Measurements from ENCODE around the gene SV2B.

The SV2B gene

DNA sequence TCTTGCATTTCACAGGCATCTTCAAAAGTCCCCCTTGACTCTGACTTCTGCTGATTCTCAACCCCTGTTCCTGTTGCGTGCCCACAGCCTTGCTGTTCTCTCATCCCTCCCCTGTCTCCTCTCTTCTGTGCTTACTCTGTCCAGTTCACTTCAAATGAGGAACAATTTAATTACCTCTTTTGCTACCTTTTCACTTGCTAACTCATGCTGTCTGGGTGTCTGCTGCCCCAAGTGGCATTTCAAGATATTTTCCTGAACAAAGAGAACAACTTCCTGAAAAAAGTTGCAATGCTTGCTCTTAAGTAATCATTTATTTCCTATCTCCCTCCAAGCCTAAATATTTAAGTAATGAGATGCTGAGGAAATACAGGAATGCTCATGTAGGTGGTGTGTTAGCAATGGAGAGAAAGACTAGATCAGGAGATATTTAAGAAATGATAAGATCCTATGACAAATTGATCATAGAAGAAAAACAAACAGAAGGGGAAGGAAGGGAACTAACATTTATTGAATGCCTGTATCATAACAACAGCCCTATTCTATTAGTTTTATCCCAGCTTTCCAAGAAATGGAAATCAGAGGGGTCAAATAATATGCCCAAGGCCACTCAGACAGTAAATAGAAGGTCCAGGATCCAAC is 42.2 kb downstream of the SV2B start:
- DNase-seq, result no peak

DNA sequence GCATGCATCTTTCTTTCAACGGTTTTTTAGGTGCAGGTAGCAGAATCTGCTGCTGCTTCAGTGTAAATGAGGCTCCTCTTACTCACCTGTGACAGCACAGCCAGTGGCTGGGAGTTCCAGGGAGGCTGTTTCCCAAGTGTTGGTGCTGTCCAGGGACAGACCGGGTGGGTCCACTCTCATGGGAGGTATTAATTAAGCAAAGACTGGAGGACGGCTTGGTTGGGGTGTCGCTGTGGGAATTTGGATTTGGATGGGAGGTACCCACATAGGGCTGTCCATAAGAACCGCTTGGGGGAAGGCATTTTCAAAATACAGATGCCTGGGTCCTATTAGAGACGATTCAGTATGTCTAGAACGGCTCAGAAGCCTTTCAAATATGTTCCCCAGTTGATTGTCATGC is 42.9 kb downstream of the SV2B start:
- no peak for DNase-seq

DNA sequence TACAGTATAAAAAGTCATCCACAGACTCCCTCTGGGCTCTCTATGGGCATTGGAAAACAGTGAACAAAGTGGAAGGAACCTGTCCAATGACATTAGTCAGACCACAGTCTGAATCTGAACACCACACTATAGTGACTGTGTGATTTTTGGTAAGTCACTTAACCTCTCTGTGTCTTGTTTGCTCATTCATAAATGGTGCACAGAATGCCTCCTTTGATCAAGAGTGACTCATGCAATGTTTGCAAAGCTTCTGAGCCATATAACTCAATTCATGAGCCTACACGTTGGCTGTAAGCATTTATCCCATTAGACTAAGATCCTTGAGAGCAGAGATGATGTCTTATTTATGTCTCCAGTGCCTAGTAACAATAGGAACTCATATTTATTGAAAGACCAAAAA is 46.7 kb downstream of the SV2B start:
- no peak for DNase-seq

DNA sequence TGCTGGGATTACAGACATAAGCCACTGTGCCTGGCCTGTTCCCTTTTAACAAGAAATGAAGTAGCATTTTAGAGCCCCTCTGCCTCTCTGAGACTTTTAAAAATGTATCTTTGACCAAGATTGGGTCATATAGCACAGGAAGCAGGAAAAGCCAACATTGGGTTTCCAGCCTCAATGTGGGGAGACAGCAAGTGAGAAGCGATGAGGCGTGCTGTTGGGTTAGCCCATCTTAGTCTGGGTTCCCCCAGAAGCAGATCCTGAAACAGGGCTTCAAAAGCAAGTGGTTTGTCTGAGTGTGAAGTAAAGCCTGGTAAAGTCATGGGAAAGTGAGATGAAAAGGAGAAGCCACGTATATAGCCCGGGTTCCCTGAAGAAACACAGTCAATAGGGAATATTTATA is 48.2 kb downstream of the SV2B start:
- DNase-seq, result no peak

DNA sequence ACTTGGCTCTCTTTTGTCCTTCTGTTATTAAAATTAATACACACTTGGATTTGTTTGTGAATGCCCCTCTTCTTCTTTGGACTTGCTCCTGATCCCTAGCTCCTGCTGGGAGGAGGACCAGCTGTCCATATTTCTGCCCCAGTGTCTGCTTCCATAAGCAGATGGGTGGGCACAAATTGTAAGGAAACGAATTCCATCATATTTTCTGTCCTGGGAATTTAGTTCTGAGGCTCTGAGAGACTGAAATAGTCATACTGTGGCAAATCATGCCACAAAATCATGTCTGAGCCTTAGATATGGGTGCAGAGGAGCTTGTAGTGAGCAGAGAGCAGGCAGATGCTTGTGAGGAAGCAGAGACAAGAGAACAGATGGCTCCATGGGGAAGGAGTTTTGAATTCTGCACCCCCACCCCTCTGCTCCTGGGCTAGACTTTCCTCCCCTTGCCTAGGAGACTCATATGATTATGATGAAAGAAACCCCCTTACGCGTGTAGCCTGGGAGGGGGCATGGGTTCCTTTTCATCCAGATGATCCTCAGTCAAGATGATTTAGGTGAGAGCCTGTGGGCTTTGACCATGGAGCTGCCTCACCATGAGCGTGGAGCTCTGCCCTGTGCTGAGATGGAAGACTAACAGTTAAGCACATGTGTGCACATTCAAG is 50.6 kb downstream of the SV2B start:
- no peak for DNase-seq

DNA sequence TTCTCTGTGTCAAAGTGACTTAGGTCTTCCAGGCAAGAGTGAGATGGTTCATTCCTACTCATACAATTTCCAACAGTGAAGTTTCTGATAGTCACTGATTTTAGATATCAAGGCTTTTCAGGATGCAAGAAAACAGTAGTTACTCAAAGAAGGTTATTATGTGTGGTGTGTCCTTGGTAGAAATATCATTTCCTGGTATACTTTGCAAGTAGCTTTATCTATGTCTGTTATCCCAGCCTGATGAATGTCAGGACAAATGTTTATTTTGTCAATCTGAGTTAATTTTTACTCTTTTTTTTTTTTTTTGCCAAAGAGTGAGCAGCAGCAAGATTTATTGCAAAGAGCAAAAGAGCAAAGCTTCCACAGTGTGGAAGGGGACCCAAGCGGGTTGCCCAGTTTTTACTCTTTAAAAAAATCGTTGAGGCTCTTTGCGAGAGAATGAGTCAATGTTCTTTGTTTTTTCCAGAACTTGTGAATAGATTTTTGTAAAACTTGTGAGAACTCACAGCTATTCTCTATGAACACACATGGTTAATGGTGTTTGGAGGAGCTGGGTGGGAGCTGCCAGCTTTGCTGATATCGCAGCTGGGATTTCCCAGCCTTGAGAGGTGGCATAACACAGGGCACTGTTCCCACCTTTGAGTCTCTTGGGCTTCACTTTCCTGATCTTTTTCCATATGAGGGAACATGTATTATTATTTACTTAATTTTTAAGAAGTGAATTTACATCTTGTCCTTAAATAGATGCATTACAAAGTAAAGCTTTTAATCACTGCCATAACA is 51.9 kb downstream of the SV2B start:
- DNase-seq, result no peak

DNA sequence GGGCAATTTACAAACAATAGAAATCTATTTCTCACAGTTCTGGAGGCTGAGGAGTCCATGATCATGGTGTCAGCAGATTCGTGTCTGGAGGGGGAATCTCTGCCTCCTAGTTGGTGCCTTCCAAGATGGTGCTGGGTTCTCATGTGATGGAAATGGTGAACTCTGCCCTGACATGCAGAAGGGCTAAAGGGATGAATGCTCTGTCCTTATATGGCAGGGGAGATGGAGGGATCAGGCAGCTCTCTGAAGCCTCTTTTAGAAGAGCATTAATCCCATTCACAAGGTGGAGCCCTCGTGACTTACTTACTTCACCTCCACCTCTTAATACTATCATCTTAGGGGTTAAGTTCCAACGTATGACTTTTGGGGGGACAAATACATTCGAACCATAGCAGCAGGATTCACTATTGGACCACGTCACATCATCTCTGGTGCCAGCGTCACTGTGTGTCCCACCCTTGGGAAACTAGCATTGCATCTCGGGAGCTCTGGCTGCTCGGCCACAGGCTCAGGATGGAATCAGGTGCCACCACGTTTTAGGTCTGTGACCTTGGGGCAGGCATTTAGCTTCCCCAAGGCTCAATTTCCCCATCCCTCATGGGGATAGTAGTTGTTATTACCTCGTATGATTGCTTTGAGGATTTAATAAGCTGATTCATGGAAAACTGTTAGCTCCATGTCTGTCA is 53.0 kb downstream of the SV2B start:
- DNase-seq, result no peak

DNA sequence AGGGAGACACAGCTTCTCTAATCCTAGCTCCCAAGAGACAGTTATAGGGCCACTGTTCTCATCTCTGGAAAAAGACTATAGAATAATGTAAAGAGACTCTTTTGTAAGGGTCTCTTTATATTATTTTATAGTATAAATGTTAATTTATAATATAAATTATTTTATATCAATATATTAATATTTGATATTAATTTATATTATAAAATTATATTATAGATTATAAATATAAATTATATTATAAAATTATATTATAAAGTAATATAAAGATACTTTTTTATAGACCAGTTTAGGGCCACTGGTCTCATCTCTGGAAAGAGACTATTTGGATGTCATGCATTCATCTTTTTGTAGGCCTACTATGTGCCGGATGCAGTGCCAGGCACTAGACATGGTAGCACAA is 53.9 kb downstream of the SV2B start:
- no peak for DNase-seq

DNA sequence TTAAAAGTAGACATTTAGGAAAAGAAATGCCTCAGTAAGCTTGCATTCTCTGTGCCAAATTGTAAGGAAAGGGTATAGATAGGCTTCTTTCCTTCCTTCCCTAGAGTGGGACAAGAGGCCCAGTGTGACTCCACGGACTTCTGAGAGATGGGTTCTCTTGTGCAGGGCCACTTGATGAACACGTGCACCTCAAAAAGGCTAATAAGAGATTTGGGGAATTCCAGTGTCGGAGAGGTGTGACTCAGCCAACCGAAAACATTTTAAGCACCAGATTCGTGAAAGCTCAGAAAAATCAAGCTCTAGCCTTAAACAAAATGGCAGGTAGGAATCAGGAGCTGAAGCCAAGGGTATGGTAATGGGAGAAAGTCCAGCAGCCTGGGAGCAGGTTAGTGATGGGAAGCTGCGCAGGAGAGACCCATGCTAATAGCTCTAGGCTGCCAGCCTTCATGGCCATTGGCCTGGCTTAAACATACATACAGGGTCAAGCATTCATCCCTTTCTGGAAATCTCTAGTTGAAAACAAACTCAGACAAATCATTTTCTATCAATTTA is 56.2 kb downstream of the SV2B start:
- DNase-seq, result no peak

DNA sequence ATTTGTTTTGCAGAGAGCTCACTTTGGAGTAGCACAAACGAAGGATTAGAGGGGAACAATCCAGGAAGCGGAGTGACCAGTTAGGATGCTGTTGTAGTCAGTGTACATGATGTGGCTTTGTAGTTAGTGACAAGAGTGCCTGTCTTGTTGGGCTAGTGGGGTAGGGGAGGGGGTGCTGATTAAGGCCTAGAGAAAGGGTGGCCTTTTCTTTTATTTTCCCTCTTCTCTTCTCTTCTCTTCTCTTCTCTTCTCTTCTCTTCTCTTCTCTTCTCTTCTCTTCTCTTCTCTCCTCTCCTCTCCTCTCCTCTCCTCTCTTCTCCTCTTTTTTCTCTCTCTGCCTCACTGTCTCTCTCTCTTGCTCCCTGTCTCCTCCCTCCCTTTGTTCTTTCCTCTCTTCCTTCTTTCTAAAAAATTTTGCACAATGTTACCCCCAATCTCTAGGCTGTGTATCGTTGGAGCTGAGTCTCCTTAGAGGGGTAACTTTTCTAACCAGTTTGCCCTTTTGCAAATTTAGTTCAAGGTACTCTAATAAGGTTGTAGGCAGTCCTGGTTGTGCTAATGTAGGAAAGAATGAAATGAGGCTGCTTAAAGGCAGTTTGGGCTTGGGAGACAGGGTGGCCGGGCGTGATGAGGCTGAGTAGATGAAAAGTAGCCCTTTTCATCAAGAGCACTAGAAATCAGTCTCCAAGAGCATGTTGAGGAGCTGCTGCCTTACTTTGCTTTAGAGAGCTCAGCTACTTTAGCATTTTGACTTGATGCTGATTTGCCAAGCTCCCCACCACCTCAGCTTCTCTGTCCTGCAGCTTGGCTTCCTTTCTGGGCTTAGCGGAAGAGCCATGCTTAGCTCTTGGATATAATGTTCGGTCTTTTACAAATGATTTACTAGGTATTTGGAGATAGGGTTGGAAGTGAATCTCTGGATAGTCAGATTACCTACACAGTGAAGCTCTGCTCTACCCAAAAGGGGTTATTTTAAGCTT is 58.6 kb downstream of the SV2B start:
- DNase-seq, result no peak

DNA sequence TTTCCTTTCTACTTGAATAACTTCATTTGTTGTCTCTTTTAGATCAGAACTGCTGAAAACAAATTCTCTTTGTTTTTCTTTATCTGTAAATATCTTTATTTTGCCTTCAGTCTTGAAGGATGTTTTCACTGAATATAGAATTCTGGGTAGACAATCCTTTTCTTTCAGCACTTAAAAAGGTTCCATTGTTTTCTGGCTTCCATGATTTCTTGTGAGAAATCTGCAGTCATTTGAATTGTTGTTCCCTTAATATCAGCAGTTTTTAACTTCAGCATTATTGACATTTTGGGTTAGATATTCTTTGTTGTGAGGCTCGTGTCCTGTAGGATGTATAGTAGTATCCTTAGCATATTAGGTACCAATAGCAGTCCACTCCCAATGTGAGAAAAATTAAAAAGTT is 65.8 kb downstream of the SV2B start:
- no peak for DNase-seq

DNA sequence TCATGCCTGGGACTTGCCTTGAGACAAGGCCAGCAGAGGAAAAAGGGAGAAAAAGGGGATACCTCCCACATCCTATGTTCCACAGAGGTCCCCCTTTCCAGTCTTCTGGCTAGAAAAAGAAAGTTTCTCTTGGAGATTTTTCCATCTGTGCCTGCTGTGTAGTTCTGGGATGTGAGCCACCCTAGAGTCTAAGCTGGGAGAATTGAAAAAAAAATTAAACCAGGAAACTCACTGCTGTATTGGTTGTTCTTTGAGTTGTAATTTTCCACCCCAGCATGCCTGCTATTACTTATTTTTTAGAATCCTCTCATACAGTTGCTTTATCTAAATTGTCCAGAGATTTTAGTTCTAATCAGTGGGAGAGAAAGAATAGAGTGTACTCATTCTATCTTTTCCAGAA is 68.4 kb downstream of the SV2B start:
- no peak for DNase-seq

DNA sequence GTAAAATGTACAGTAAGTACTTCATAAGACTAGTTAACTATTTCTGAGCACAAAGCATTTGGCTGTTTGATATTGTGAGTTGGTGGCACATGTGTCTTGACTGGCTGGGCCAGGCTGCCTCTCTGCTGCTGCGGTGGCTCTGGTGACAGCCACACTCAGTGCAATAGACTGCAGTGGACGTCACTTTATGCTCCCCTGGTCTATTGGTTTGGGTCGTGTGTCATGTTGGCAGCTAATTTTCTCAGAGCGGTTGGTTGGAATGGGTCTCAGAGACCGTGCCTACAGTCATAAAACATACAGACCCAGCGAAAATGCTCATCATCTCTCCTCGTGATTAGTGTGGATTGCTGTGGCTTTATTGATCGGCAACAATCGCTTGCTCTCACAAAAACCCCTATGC is 71.3 kb downstream of the SV2B start:
- no peak for DNase-seq

DNA sequence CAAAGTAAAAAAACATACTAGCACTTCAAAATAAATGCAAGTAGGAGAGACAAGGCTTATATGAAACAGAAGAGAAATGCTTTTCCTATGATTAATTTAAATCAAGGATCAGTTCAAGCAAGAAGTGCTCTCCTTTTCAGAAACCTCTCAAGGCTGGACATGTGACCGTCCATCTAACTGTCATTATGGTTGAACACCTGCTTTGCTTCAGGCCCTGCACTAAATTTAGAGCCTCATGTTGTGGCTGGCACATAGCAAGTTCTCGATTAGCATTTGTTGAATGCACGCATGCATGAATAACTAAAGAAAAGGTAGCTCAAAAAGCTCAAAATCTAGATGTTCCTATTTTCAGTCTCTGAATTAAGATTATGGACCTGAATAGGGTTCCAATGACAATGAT is 82.0 kb downstream of the SV2B start:
- no peak for DNase-seq

DNA sequence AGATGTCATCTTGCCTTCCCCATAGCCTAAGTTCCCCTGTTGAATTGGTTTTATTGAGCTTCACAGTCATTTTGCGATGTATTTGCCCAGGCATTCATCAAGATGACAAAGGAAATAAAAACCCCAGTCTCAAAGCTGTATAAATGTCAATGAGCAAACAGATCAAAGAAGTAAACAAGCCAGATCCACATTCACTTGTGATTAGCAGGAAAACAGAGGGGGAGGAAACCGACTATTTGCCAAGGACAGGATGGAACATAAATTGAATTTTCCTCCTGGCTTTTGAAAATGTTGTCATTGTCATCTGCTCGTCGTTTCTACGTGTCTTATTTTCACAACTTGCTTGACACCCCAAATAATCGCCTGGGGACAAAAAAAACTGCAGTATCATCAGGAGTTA is 83.5 kb downstream of the SV2B start:
- no peak for DNase-seq

DNA sequence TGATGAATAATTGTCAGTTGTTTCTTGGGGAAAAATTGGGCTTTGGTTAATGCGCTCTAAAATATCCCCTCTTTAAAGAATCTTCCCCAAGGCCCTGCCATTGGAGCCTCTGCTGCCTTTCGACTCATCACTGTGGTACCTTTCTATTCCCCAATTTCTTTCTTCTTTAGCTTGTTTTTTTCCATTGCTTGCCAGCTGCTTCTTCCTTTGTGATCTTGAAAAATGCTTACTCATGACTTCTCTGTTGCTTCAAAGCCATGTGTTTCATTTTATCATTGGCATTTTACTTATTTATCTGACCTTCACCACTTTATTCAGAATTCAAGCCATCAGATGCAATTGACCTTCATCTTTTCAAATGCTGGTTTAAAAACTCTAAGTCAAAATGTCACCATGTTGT is 84.4 kb downstream of the SV2B start:
- DNase-seq, result no peak

DNA sequence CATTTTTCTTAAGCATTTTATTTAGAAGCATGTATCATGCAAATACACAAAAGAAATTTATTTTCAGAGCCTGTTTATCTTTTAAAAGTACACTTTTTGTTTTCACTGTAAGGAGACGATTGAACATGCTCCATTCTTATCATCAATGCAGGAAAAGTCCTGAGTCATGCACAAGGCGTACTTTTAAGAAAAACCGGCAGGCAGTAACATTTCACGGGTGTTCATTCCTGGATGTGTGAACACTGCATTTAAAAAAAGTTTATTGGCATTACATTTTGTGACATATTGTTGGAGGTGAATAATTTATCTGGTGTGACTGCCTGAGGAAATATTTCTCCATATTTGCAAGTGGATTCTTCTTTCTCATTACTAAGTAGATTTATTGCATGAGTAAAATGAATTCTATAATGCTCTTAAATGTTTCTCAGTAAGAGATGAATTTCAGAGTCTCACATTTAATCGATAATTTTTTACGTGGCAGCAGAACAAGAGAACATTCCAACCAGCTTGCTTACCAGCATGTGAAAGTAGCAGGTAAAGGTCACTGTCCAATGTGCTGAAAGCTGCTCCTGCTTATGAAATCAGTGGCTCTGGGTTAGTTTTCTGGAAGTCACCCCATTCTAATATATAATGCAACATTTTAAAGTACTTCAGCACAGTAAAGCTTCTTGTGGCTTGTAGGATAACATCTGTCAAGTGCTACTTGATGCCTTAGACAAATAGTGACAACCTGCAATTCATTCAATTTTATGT is 87.0 kb downstream of the SV2B start:
- no peak for DNase-seq

DNA sequence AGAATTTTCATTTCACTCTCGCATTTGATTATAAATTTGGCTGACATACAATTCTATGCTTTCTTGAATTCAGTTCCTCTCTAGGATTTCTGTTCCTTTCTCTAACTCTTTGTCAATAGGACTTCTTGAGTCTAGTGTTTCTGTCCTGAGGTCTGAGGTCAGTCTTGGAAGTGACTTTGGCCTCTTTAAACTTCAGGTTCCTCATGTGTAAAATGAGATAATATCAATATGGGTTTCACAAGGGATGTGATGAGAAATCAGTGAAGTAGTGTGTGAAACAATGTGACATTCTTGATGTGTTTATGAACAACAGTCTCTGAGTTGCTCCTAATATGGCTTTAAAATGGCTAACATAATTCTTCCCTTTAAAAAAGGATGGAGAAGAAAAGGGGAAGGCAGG is 92.2 kb downstream of the SV2B start:
- DNase-seq, result no peak

DNA sequence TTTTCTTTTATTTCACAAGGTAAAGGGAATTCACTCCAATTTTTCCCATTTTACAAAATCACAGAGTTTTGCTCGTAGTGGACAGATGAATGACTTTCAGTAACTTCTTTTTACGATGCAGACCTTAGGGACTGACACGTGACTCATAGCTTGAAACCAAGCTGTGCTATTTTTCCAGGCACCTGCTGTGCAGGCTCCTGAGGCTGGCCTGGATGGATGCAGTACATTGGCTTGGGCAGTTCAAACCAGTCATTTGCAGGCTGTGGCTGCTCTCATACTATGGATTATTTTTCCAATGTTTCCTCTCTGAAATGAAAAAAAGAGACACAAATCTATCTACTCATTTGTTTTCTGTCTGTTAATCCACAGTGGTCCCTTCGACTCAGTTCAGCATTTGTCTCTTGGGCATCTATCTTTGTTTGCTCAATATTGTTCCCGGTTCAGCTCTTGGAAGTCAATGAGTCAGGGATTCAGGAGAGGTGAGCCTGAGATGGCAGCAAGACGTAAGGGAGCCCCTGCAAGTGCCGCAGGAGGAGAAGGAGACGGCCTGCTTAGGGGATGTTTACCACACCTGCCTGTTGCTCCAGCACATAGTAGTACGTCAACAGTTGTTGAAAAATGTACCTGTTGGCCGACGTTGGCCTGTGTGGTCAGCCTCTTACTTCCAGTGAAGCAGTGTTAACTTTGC is 92.8 kb downstream of the SV2B start:
- no peak for DNase-seq

DNA sequence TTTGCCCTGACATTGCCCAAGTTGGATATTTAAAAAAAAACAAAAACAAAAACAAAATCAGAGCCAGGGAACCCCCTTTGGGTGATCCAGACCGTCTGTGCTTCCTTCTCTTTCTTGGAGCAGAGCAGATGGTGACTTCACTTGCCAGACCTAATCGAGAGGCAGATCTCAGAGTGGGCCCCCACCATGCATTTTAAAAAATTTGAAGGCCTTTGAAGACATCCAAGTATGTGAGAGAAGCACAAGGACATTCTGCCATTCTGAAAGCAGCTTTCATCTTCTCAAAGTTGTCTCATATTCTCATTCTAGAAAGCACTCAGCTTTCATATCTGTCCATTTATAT is 93.3 kb downstream of the SV2B start:
- no peak for DNase-seq

DNA sequence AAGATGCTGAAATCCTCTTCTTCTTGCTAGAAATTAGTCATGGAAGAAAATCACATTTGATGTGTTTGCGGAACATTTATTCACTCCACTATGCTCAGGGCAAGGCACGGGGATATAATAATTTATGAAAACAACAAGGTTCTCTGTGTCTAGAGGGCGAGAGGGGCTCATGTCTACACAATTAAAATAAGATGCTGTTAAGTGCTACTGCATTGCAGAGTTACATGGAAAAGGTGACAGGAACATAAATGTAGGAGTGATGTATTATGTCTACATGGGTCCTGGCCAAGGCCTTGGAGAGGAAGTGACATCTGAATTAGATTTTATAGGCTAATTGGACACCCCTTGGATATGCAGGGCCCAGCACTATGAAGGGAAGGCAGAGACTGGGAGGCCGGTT is 96.1 kb downstream of the SV2B start:
- DNase-seq, result no peak

Data from amniotic stem cell (primary cell).